Keratinocyte (primary cell): ENCODE data around the gene SLC1A2.

ENCODE experiments used
- EZH2 ChIP-seq: IDR thresholded peaks from one replicate; pipeline ENCODE4 v1.6.1; 2012; ENCODE audit warnings: inconsistent platforms, mild to moderate bottlenecking, low read length, moderate library complexity
- TF ChIP-seq, protein P1 (sequence below), 3 experiments: IDR thresholded peaks in 1 of 3; conservative IDR thresholded peaks in 1 of 3; optimal IDR thresholded peaks in 1 of 3; 2 replicates in 2 of 3; 3 replicates in 1 of 3; pipeline versions ENCODE3 to v1.5.1; 2011; ENCODE audit warnings: low read length in 3 of 3, mild to moderate bottlenecking in 3 of 3, moderate library complexity in 2 of 3, control low read depth in 1 of 3, inconsistent platforms in 1 of 3; ENCODE audit not compliant: insufficient read depth in 2 of 3; ENCODE audit errors: extremely low read depth in 1 of 3

DNA sequence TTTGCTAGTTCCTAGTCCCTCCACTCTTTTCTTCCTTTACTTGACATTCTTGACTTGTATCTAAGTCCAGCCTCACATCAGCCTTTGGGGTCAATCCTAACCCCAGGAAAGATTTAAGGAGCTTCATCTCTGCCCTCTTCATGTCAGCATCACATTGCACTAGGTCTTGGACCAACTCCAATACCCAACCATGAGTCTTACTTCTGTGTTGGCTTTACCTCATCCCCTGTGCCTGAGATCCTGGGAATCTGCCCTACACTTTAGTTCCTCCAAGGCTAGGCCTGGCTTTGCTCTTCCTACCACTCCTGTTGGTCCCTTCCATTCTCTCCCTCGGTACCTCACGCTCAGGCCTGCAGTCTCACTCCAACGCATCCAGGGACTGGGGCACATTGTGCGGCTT lies 117.0 kb downstream of the SLC1A2 start:
- TF ChIP-seq, protein P1, sequence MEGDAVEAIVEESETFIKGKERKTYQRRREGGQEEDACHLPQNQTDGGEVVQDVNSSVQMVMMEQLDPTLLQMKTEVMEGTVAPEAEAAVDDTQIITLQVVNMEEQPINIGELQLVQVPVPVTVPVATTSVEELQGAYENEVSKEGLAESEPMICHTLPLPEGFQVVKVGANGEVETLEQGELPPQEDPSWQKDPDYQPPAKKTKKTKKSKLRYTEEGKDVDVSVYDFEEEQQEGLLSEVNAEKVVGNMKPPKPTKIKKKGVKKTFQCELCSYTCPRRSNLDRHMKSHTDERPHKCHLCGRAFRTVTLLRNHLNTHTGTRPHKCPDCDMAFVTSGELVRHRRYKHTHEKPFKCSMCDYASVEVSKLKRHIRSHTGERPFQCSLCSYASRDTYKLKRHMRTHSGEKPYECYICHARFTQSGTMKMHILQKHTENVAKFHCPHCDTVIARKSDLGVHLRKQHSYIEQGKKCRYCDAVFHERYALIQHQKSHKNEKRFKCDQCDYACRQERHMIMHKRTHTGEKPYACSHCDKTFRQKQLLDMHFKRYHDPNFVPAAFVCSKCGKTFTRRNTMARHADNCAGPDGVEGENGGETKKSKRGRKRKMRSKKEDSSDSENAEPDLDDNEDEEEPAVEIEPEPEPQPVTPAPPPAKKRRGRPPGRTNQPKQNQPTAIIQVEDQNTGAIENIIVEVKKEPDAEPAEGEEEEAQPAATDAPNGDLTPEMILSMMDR (optimal IDR thresholded peaks at IDR 0.05 in 1 of 3, IDR thresholded peaks at IDR 0.05 in 1 of 3, conservative IDR thresholded peaks at IDR 0.05 in 1 of 3; ENCODE audit: extremely low read depth in 1 of 3, insufficient read depth in 2 of 3, low read length in 3 of 3) = no peak
- TF ChIP-seq EZH2 = no peak
